Measurements from ENCODE around the gene DLEC1.

GRCh38 chr3:38036286-38036685 lies 2.7 kb upstream of the DLEC1 start:
- no peak for TF ChIP-seq CTCF (IDR thresholded peaks at IDR 0.05; ENCODE audit: borderline replicate concordance, extremely low read depth, low read length, poor library complexity, severe bottlenecking)
- TF ChIP-seq EZH2 (IDR thresholded peaks at IDR 0.05; ENCODE audit: borderline replicate concordance, low read depth, low read length, severe bottlenecking): no peak
